ENCODE data around the gene HLA-F.

The HLA-F gene

GRCh38 chr6:29696147-29697125 is 26.8 kb upstream of the HLA-F start:
- H3K4me1 ChIP-seq (ENCODE audit: control insufficient read depth, low read depth, low read length): peaks cover 4% of the 10 kb centered on the region
- H3K36me3 ChIP-seq (ENCODE audit: control insufficient read depth, low read depth, low read length): no peaks in the 10 kb centered on the region
- H3K9ac ChIP-seq (ENCODE audit: low read length): no peak overlapping the region
- H3K27me3 ChIP-seq (ENCODE audit: control insufficient read depth, insufficient read depth, low read length): no peaks in the 10 kb centered on the region
- H3K27ac ChIP-seq (ENCODE audit: low read length): no peak overlapping the region
- no peak overlapping the region for H3K4me3 ChIP-seq (ENCODE audit: low read length)
- no peaks in the 10 kb centered on the region for H3K9me3 ChIP-seq (ENCODE audit: control insufficient read depth, low read depth, low read length)

DNA sequence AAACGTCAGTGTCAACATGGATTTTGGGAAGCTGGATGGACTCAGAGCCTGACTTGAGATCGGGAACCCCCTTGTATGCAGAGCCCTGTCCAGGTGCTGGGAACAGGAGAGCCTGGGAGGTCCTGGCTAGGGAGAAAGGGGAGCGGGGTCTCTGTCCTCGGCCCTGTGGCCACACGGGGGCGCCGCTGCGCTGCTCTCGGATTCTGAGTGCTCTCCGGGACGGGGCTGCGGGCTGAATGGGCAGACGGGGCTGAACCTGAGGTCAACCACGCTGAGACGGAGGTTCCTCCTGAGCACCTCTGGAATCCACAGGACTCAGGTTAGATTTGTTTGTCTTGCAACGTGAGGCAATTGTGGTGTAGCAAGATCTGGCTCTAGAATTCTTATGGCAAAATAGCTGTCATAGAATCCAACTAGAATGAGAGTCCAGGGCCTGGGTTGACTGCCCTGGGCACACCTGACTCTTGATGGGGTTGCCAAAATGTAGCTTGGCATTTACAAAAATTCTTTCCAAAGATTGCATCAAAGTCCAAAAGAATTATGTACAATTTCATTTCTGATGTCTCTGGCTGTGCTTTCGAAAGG is 20.6 kb upstream of the HLA-F start:
- Histone ChIP-seq H3K27me3 (ENCODE audit: control insufficient read depth, insufficient read depth, low read length) (no peaks in the 10 kb centered on the region), H3K36me3 (ENCODE audit: control insufficient read depth, low read depth, low read length) (no peaks in the 10 kb centered on the region), H3K9ac (ENCODE audit: low read length) (no peak overlapping the region), H3K9me3 (ENCODE audit: control insufficient read depth, low read depth, low read length) (no peaks in the 10 kb centered on the region), H3K27ac (ENCODE audit: low read length) (no peak overlapping the region), H3K4me1 (ENCODE audit: control insufficient read depth, low read depth, low read length) (peaks cover 5% of the 10 kb centered on the region), H3K4me3 (ENCODE audit: low read length) (no peak overlapping the region)

GRCh38 chr6:29705389-29706231 is 17.6 kb upstream of the HLA-F start:
- no peaks in the 10 kb centered on the region for H3K36me3 ChIP-seq (ENCODE audit: control insufficient read depth, low read depth, low read length)
- no peak overlapping the region for H3K4me3 ChIP-seq (ENCODE audit: low read length)
- H3K9me3 ChIP-seq (ENCODE audit: control insufficient read depth, low read depth, low read length): no peaks in the 10 kb centered on the region
- H3K27me3 ChIP-seq (ENCODE audit: control insufficient read depth, insufficient read depth, low read length): no peaks in the 10 kb centered on the region
- no peak overlapping the region for H3K27ac ChIP-seq (ENCODE audit: low read length)
- H3K9ac ChIP-seq (ENCODE audit: low read length): no peak overlapping the region
- peaks cover 5% of the 10 kb centered on the region for H3K4me1 ChIP-seq (ENCODE audit: control insufficient read depth, low read depth, low read length)

DNA sequence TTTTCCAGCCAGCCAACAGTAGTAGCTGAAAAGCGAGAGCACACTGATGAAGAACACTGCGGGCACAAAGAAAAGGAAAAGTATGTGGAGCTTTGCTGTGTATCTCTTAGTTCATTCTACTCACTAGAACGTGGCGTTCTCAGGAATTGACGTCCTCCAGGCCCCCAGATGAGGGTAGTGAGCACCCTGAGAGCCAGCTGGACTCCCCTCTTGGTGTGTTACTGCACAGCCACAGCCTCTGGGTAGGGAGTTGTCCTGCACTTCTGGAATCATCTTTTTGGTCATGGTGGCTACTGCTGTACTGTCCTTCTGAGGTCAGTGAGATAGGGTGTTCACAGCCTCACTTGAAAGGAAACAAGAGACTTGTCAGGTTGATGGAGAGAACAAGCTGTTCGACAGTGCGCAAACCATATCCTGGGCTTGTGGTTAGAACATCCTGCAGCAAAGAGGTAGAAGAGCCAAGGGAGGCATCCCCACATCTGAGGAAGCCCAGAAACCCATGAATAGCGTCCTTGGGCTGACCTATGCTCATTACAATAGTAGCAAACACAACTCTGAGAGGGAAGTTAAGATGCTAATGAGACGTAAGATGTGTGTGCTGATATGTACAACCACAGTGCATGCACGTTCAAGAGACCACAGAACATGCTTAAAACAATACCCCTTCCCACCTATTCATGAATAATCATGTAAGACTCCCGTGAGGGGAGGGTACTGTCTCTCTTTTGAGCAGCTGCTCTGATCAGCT is 14.6 kb upstream of the HLA-F start:
- no peak overlapping the region for H3K9ac ChIP-seq (ENCODE audit: low read length)
- no peak overlapping the region for H3K4me3 ChIP-seq (ENCODE audit: low read length)

DNA sequence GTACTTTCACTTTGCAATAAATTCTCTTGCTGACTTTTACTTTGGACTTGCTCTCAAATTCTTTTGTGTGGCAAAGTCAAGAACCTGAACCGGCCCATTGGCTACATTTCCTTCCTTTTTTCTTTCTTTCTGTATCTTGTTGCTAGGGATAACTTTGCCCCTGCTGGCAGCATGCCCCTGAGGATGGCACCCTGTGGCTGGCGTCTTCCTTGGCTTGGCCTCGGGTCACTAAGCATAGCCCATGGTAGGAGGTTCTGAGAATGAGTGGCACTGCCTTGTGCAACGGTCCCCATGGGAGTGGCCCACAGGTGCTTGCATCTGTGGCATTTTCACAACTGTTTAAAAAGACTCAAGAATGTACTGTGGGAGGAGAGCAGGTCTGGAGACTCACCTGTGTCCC is 14.0 kb upstream of the HLA-F start:
- H3K36me3 ChIP-seq (ENCODE audit: control insufficient read depth, low read depth, low read length): no peaks in the 10 kb centered on the region
- no peaks in the 10 kb centered on the region for H3K27me3 ChIP-seq (ENCODE audit: control insufficient read depth, insufficient read depth, low read length)
- no peak overlapping the region for H3K4me3 ChIP-seq (ENCODE audit: low read length)
- H3K9me3 ChIP-seq (ENCODE audit: control insufficient read depth, low read depth, low read length): no peaks in the 10 kb centered on the region
- H3K27ac ChIP-seq (ENCODE audit: low read length): no peak overlapping the region
- H3K9ac ChIP-seq (ENCODE audit: low read length): no peak overlapping the region
- peaks cover 5% of the 10 kb centered on the region for H3K4me1 ChIP-seq (ENCODE audit: control insufficient read depth, low read depth, low read length)

More for the DNA sequence above, 14.6 kb upstream of the HLA-F start:
- Histone ChIP-seq H3K27ac (ENCODE audit: low read length) (no peak overlapping the region), H3K9me3 (ENCODE audit: control insufficient read depth, low read depth, low read length) (no peaks in the 10 kb centered on the region), H3K4me1 (ENCODE audit: control insufficient read depth, low read depth, low read length) (peaks cover 5% of the 10 kb centered on the region), H3K27me3 (ENCODE audit: control insufficient read depth, insufficient read depth, low read length) (no peaks in the 10 kb centered on the region), H3K36me3 (ENCODE audit: control insufficient read depth, low read depth, low read length) (no peaks in the 10 kb centered on the region)

GRCh38 chr6:29710281-29710941 is 12.8 kb upstream of the HLA-F start:
- Histone ChIP-seq H3K9ac (ENCODE audit: low read length) (no peak overlapping the region), H3K4me3 (ENCODE audit: low read length) (no peak overlapping the region), H3K27ac (ENCODE audit: low read length) (no peak overlapping the region), H3K36me3 (ENCODE audit: control insufficient read depth, low read depth, low read length) (no peaks in the 10 kb centered on the region), H3K27me3 (ENCODE audit: control insufficient read depth, insufficient read depth, low read length) (no peaks in the 10 kb centered on the region), H3K4me1 (ENCODE audit: control insufficient read depth, low read depth, low read length) (peaks cover 5% of the 10 kb centered on the region), H3K9me3 (ENCODE audit: control insufficient read depth, low read depth, low read length) (no peaks in the 10 kb centered on the region)

GRCh38 chr6:29720863-29721262 is 2.4 kb upstream of the HLA-F start:
- no peak overlapping the region for H3K27ac ChIP-seq (ENCODE audit: low read length)
- no peaks in the 10 kb centered on the region for H3K9me3 ChIP-seq (ENCODE audit: control insufficient read depth, low read depth, low read length)
- H3K27me3 ChIP-seq (ENCODE audit: control insufficient read depth, insufficient read depth, low read length): peaks cover 48% of the 10 kb centered on the region
- no peaks in the 10 kb centered on the region for H3K4me1 ChIP-seq (ENCODE audit: control insufficient read depth, low read depth, low read length)
- H3K4me3 ChIP-seq (ENCODE audit: low read length): no peak overlapping the region
- H3K36me3 ChIP-seq (ENCODE audit: control insufficient read depth, low read depth, low read length): no peaks in the 10 kb centered on the region
- no peak overlapping the region for H3K9ac ChIP-seq (ENCODE audit: low read length)

DNA sequence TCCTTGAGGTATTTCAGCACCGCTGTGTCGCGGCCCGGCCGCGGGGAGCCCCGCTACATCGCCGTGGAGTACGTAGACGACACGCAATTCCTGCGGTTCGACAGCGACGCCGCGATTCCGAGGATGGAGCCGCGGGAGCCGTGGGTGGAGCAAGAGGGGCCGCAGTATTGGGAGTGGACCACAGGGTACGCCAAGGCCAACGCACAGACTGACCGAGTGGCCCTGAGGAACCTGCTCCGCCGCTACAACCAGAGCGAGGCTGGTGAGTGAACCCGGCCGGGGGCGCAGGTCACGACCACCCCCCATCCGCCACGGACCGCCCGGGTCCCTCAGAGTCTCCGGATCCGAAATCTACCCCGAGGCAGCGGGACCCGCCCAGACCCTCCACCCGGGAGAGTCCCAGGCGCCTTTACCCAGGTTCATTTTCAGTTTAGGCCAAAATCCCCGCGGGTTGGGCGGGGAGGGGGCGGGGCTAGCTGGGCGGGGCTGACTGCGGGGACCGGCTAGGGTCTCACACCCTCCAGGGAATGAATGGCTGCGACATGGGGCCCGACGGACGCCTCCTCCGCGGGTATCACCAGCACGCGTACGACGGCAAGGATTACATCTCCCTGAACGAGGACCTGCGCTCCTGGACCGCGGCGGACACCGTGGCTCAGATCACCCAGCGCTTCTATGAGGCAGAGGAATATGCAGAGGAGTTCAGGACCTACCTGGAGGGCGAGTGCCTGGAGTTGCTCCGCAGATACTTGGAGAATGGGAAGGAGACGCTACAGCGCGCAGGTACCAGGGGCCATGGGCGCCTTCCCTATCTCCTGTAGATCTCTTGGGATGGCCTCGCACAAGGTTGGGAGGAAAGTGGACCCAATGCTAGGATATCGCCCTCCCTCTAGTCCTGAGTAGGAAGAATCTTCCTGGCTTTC is 693 bp downstream of the HLA-F start:
- H3K4me3 ChIP-seq (ENCODE audit: low read length): peak overlapping the region; percentile 79
- H3K9ac ChIP-seq (ENCODE audit: low read length): no peak overlapping the region
- H3K36me3 ChIP-seq (ENCODE audit: control insufficient read depth, low read depth, low read length): no peaks in the 10 kb centered on the region
- no peaks in the 10 kb centered on the region for H3K9me3 ChIP-seq (ENCODE audit: control insufficient read depth, low read depth, low read length)
- H3K27me3 ChIP-seq (ENCODE audit: control insufficient read depth, insufficient read depth, low read length): peaks cover 51% of the 10 kb centered on the region
- H3K27ac ChIP-seq (ENCODE audit: low read length): no peak overlapping the region
- no peaks in the 10 kb centered on the region for H3K4me1 ChIP-seq (ENCODE audit: control insufficient read depth, low read depth, low read length)

DNA sequence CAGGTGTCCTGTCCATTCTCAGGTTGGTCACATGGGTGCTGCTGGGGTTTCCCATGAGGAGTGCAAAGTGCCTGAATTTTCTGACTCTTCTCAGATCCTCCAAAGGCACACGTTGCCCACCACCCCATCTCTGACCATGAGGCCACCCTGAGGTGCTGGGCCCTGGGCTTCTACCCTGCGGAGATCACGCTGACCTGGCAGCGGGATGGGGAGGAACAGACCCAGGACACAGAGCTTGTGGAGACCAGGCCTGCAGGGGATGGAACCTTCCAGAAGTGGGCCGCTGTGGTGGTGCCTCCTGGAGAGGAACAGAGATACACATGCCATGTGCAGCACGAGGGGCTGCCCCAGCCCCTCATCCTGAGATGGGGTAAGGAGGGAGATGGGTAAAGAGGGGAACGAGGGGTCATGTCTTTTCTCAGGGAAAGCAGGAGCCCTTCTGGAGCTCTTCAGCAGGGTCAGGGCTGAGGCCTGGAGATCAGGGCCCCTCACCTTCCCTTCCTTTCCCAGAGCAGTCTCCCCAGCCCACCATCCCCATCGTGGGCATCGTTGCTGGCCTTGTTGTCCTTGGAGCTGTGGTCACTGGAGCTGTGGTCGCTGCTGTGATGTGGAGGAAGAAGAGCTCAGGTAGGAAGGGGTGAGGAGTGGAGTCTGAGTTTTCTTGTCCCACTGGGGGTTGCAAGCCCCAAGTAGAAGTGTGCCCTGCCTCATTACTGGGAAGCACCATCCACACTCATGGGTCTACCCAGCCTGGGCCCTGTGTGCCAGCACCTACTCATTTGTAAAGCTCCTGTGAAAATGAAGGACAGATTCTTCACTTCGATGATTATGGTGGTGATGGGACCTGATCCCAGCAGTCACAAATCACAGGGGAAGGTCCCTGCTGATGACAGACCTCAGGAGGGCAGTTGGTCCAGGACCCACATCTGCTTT is 2.0 kb downstream of the HLA-F start:
- Histone ChIP-seq H3K9ac (ENCODE audit: low read length) (no peak overlapping the region), H3K36me3 (ENCODE audit: control insufficient read depth, low read depth, low read length) (no peaks in the 10 kb centered on the region), H3K9me3 (ENCODE audit: control insufficient read depth, low read depth, low read length) (no peaks in the 10 kb centered on the region), H3K4me1 (ENCODE audit: control insufficient read depth, low read depth, low read length) (no peaks in the 10 kb centered on the region), H3K4me3 (ENCODE audit: low read length) (no peak overlapping the region), H3K27me3 (ENCODE audit: control insufficient read depth, insufficient read depth, low read length) (peaks cover 51% of the 10 kb centered on the region), H3K27ac (ENCODE audit: low read length) (no peak overlapping the region)
